Pancreas (tissue), 10 donors: Measurements from ENCODE around the gene LENG9. TPM values are rescaled to one million over a fixed set of nuclear protein-coding genes. Genes with fewer than 3 reads are reported as not detected.

ENCODE experiments used
- ATAC-seq, 4 donors: fragments of 200-7000 bp; cut with Tn5 transposase; one replicate each; pipeline versions ENCODE4 v1.8.0 to v1.9.1; 2020; ENCODE audit warnings: mild to moderate bottlenecking in 4 of 4, moderate library complexity in 4 of 4
- DNase-seq, 6 donors: peaks; one replicate each; pipeline ENCODE4 v3.0.0-alpha.2; 2020
- FAIRE-seq: peaks from 2 replicates; lab custom pipeline; 2012; peaks lifted over from hg19 to GRCh38; lab: Jason Lieb, UNC
- H3K27ac ChIP-seq, 4 donors: fragments of 200-600 bp; sonication (generic); 1 replicate in 3 of 4; 2 replicates in 1 of 4; pipeline versions ENCODE4 v1.5.0 to v1.8.0; 2020
- H3K27me3 ChIP-seq, 4 donors: fragments of 200-600 bp; one replicate each; pipeline ENCODE4 v1.8.0; 2021
- H3K36me3 ChIP-seq, 3 donors: fragments of 200-600 bp; sonication (generic) in 1 of 3; one replicate each; pipeline versions ENCODE4 v1.5.0 to v1.8.0; 2020 to 2021
- H3K4me1 ChIP-seq, 3 donors: fragments of 200-600 bp; one replicate each; pipeline ENCODE4 v1.8.0; 2021
- H3K4me3 ChIP-seq, 4 donors: fragments of 200-600 bp; sonication (generic) in 2 of 4; one replicate each; pipeline versions ENCODE4 v1.5.0 to v1.8.0; 2020 to 2021
- H3K9me3 ChIP-seq, 4 donors: fragments of 200-600 bp; one replicate each; pipeline ENCODE4 v1.8.0; 2021
- WGBS, 2 donors: extraction: QIAGEN DNeasy Blood & Tissue Kit; methylation state at CpG; one replicate each; pipeline ENCODE4 v1.1.7; 2013; 5-methylcytosine and 5-hydroxymethylcytosine counted together
- intact Hi-C, 3 donors: fragments of 100-400 bp; cut with DNase I; formaldehyde crosslinking; loops; one replicate each; pipeline versions ENCODE4 v1.11.1 to v1.14.2; 2022
- polyA plus RNA-seq, 2 donors: library from polyadenylated mRNA; stranded (reverse); fragments of 200-250 nt; gene quantifications; one replicate each; pipeline ENCODE4 v1.2.3, GENCODE V29; 2013
- total RNA-seq, 6 donors: library from RNA; stranded (reverse); fragmentation: NEBNext Ultra II Directional in 4 of 6; extraction: Animal tissue kit (Norgen Biotek cat#: 25700) in 4 of 6; gene quantifications; one replicate each; pipeline versions ENCODE4 v1.2.1 to v1.2.4, GENCODE V29; 2021 to 2023
- TF ChIP-seq, protein P1 (sequence below), 4 donors: fragments of 200-600 bp; sonication (generic) in 3 of 4; IDR thresholded peaks; one replicate each; pipeline versions ENCODE4 v1.5.0 to v1.8.0; 2021; ENCODE audit warnings: antibody characterized with exemption in 4 of 4
- donor health status: healthy with polysubstance abuse.
- donor health status: DM: no; HTN: no; CAD: no; lungs with moderate emphysema.
- donor health status: DM: no; HTN: no; CAD: no.
- donor health status: control.
- donor health status: control.
- donor health status: Bipolar disorder and iron deficiency.
- donor health status: DM: yes; HTN: yes; CAD: no.
- donor health status: DM: no; HTN: no; CAD: no.
- donor health status: DM: no; HTN: no; CAD: no.
- donor health status: DM: yes; HTN: yes; CAD: no.

Gene LENG9
- total and polyA plus RNA-seq, 8 donors: 4.2 to 23.4 (median 13.1) TPM

DNA sequence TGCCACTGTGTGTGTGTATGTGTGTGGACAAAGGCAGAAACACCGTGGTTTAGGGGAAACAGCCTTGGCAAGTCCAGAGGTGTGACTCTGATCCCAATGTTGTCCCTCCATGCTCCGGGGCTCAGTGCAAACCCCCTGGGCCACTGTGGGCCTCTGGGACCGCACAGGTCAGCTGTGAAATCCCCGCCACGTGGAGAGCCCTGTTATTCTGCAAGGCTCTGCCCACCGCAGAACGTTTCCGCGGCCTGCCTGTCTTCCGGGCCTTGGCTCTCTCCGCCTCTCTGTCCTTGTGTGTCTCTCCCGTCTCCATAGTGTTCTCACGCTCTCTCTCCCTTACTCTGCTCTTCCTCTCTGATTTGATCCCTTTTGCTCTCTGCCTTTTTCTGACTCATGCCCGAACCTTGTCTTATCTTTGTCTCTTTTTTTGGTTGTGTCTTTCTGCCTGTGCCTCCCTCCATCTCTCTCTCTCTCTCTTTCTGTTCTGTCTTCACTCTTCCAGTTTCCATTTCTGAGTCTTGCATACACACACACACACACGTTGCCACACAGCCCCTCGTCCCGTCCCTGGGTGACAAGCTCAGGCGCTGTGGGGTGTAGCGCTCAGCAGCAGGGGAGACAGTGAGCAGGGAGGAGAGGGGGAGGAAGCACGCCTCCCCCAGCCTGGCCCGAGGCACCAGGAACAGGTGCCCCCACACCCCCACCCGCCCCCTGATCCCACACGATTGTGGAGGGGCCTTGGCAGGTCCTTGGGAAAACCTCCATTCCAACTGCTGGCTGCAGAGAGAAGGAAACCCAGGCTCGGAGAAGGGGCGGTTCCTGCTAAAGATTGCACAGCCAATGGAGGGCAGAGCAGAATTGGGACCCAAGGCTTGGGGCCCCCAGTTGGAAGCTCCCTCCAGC, 45.3 kb downstream of the LENG9 start:
- Histone ChIP-seq H3K27ac (peak overlapping the region in 3 of 4 donors; percentile 34 to 76 (median 66)), H3K36me3 (no peaks in the 10 kb centered on the region), H3K9me3 (no peaks in the 10 kb centered on the region), H3K4me3 (no peak overlapping the region), H3K27me3 (peaks cover 0 to 9% (median 3%) of the 10 kb centered on the region in 4 donors), H3K4me1 (no peaks in the 10 kb centered on the region)
- TF ChIP-seq, protein P1, sequence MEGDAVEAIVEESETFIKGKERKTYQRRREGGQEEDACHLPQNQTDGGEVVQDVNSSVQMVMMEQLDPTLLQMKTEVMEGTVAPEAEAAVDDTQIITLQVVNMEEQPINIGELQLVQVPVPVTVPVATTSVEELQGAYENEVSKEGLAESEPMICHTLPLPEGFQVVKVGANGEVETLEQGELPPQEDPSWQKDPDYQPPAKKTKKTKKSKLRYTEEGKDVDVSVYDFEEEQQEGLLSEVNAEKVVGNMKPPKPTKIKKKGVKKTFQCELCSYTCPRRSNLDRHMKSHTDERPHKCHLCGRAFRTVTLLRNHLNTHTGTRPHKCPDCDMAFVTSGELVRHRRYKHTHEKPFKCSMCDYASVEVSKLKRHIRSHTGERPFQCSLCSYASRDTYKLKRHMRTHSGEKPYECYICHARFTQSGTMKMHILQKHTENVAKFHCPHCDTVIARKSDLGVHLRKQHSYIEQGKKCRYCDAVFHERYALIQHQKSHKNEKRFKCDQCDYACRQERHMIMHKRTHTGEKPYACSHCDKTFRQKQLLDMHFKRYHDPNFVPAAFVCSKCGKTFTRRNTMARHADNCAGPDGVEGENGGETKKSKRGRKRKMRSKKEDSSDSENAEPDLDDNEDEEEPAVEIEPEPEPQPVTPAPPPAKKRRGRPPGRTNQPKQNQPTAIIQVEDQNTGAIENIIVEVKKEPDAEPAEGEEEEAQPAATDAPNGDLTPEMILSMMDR (IDR thresholded peaks at IDR 0.05): no peak
- FAIRE-seq (no peak), ATAC-seq (peak in 2 of 4 donors; percentile 7 to 31), DNase-seq (no peak)
- intact Hi-C loops: no loop called here
- 24 to 30% methylated on average over 24 to 25 of the region's 25 CpGs for WGBS, 2 donors

GRCh38 chr19:54416695-54417491, 46.7 kb downstream of the LENG9 start:
- FAIRE-seq (no peak), ATAC-seq (no peak), DNase-seq (peak in 1 of 6 donors; percentile 69)
- Histone ChIP-seq H3K27me3 (peaks cover 0 to 9% (median 3%) of the 10 kb centered on the region in 4 donors), H3K9me3 (no peaks in the 10 kb centered on the region), H3K4me3 (peak overlapping the region in 2 of 4 donors; percentile 41 to 44), H3K4me1 (no peaks in the 10 kb centered on the region), H3K27ac (no peak overlapping the region), H3K36me3 (no peaks in the 10 kb centered on the region)
- TF ChIP-seq, protein P1 (IDR thresholded peaks at IDR 0.05): no peak
- intact Hi-C loops: no loop called here
- WGBS, 2 donors: 17 to 24% methylated on average over 38 to 44 of the region's 44 CpGs

- FAIRE-seq: no peak
- Histone ChIP-seq H3K27me3 (peaks cover 0 to 9% (median 3%) of the 10 kb centered on the region in 4 donors), H3K4me1 (no peaks in the 10 kb centered on the region), H3K27ac (peak overlapping the region in 2 of 4 donors; percentile 46 to 63), H3K4me3 (peak overlapping the region in 3 of 4 donors; percentile 27 to 44 (median 41)), H3K36me3 (no peaks in the 10 kb centered on the region), H3K9me3 (no peaks in the 10 kb centered on the region)
- intact Hi-C loops: no loop called here
- ATAC-seq: no peak
- DNase-seq: peak in 1 of 6 donors; percentile 68
- 2 to 3% methylated on average over 23 to 28 of the region's 28 CpGs for WGBS, 2 donors
- TF ChIP-seq, protein P1 (IDR thresholded peaks at IDR 0.05): no peak
Measured at GRCh38 chr19:54415901-54416673, 47.5 kb downstream of the LENG9 start.

DNA sequence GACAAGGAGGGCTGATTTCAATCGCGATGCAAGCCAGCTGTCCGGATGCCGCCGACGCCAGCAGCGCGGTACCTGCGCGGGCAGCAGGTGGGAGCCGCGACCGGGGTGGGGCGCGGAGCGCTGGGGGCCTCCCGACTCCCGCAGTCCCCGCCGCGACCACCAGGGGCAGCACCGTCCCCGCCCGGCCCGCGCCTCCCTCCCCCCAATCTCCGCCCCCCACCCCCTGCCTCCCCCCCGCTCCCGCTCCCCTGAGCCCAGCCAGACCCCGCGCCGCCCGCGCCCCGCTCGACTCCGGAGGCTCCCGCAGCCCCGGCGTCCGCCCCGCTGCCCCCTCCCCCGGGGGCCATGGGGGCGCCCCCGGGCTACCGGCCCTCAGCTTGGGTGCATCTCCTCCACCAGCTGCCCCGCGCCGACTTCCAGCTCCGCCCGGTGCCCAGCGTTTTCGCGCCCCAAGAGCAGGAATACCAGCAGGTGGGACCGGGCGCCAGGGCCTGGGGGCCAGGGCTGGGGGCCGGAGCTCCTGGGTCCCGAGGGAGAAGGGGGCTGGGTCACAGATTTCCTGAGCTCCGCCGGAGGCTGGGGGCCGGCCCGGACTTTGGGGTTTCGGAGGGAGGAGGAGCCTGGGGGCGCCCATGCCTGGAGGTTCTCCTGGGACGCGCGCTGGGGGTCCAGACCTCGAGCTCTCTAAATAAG, 48.2 kb downstream of the LENG9 start, which contains the start of gene TTYH1:
Gene TTYH1 (plus strand): TSS at position 257 of the 693 bp plus-strand sequence. CDS start 89 bp downstream, at position 346.
- intact Hi-C loops: no loop called here
- DNase-seq: peak in 3 of 6 donors; percentile 45 to 78 (median 60)
- Histone ChIP-seq H3K27me3 (peaks cover 0 to 9% (median 3%) of the 10 kb centered on the region in 4 donors), H3K36me3 (no peaks in the 10 kb centered on the region), H3K4me1 (no peaks in the 10 kb centered on the region), H3K27ac (peak within 1 kb of the TSS in 2 of 4 donors; percentile 46 to 63), H3K4me3 (peak within 1 kb of the TSS in 3 of 4 donors; percentile 27 to 44 (median 41)), H3K9me3 (no peaks in the 10 kb centered on the region)
- no peak for FAIRE-seq
- WGBS, 2 donors: 3 to 4% methylated on average over 43 to 64 of the region's 68 CpGs
- TF ChIP-seq, protein P1 (IDR thresholded peaks at IDR 0.05): peak; percentile 31 to 44 (median 40)
- peak; percentile 37 to 74 (median 54) for ATAC-seq
